ENCODE data around the gene SERGEF.

DNA sequence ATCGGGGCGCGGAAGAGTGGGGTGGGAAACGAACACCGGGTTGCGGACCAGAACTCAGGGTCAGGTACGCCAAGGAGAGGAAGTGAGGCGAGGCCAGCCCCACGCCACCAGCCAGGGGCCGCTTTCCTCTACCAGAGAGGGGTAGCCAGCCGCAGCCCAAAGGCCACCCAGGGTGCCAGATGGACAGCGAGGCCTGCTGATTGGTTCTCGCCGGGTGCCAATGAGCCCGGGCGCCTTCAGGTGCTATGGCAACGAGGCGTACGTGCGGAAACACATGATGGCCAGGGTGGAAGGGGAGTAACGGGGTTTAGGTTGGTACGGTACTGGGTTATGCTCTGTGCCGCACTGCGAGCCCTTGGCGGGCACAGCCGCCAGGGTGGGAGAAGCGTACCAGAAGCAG is 128.9 kb downstream of the SERGEF start:
- TF ChIP-seq, protein P1, sequence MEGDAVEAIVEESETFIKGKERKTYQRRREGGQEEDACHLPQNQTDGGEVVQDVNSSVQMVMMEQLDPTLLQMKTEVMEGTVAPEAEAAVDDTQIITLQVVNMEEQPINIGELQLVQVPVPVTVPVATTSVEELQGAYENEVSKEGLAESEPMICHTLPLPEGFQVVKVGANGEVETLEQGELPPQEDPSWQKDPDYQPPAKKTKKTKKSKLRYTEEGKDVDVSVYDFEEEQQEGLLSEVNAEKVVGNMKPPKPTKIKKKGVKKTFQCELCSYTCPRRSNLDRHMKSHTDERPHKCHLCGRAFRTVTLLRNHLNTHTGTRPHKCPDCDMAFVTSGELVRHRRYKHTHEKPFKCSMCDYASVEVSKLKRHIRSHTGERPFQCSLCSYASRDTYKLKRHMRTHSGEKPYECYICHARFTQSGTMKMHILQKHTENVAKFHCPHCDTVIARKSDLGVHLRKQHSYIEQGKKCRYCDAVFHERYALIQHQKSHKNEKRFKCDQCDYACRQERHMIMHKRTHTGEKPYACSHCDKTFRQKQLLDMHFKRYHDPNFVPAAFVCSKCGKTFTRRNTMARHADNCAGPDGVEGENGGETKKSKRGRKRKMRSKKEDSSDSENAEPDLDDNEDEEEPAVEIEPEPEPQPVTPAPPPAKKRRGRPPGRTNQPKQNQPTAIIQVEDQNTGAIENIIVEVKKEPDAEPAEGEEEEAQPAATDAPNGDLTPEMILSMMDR (conservative IDR thresholded peaks at IDR 0.05) = no peak
- no peak for TF ChIP-seq EZH2 (IDR thresholded peaks at IDR 0.05; ENCODE audit: low read depth)

Data from PC-9 (cell line).